GM12875 (cell line): ENCODE data around the gene PIGH.

ENCODE experiments used
- H3K4me3 ChIP-seq: one replicate; pipeline ENCODE4 v1.5.1; 2011; ENCODE audit warnings: low read depth, low read length, control low read depth
- CTCF ChIP-seq: IDR thresholded peaks from 2 replicates; pipeline ENCODE4 v1.5.1; 2011; ENCODE audit warnings: low read depth, mild to moderate bottlenecking, control low read depth, inconsistent platforms, low read length, moderate library complexity, borderline replicate concordance; ENCODE audit not compliant: insufficient read depth

The PIGH gene

GRCh38 chr14:67599698-67600561 is at the start of gene PIGH:
TSS of gene PIGH (minus strand) at chr14:67600268. CDS start at chr14:67600203, 65 bp downstream.
- TF ChIP-seq CTCF, result peak; percentile 72
- peak within 1 kb of the TSS; percentile 83 for H3K4me3 ChIP-seq

- H3K4me3 ChIP-seq, result no peak overlapping the region
- no peak for TF ChIP-seq CTCF
Measured at GRCh38 chr14:67646131-67646530, 46.1 kb upstream of the PIGH start.

GRCh38 chr14:67645414-67645813 is 45.3 kb upstream of the PIGH start:
- H3K4me3 ChIP-seq, result no peak overlapping the region
- TF ChIP-seq CTCF, result no peak

- no peak overlapping the region for H3K4me3 ChIP-seq
- no peak for TF ChIP-seq CTCF
Measured at GRCh38 chr14:67644428-67644827, 44.4 kb upstream of the PIGH start.

- H3K4me3 ChIP-seq, result no peak overlapping the region
- TF ChIP-seq CTCF, result no peak
Measured at GRCh38 chr14:67643713-67644112, 43.6 kb upstream of the PIGH start.

GRCh38 chr14:67641902-67642749 is 42.1 kb upstream of the PIGH start:
- no peak overlapping the region for H3K4me3 ChIP-seq
- no peak for TF ChIP-seq CTCF
